Stimulated activated CD8-positive, alpha-beta memory T cell treated with anti-CD3 and anti-CD28 coated beads, Interleukin-4, amount 100 ng/mL, for 1 hour (primary cell): ENCODE results near the gene CLEC2L.

Experiments used
- DNase-seq, 2 donors: peaks; one replicate each; pipeline ENCODE4 v3.0.0-alpha.2; 2020; ENCODE audit warnings: low read depth in 2 of 2, low spot score in 1 of 2

CLEC2L gene

DNA sequence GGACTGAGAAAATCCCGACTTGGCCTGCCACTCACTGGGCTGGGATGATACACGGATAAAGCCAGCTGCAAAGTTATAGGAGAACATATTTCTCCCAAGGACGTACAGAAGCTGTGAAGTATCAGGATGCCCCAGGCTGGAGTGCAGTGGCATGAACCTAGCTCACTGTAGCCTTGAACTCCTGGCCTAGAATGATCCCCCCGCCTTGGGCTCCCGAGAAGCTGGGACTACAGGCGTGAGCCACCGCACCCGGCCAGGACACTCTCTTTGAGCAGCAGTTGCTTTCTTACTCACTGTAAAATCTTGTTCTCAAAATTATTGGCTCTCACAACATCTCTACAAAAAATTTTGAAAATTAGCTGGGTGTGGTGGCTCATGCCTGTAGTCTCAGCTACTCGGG lies 50.4 kb downstream of the CLEC2L start:
- no peak for DNase-seq

DNA sequence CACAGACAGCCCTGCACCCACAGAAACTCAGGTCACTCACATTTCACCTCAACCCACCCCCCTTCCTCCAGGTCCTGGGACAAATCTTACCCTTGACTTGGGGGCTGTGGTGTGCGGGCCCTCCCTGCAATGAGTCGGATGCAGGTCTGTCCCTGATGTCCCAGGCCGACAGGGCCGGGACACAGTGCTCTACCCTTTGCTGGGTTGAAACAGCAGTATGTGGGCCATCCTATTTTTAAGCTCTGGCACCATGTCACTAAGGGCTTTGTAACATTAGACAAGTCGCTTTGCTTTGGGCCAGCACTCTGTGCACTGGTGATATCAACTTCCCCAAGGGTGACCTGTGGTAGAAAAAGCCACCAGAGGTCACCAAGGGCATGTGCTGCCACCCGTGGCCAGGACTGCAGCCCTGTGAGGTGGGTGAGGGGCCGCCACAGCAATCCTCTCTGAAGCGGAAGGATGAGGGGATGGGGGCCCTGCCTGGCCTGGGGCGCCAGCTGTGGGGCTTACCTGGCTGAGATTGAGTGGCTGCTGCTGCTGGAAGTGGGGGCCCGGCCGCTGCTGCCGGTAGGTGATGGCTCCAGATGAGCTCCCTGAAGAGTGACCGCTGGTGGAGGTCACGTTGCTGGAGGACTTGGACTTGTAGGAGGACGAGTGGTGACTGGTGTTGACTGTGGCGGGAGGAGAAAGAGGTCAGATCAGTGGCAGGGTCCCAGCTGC lies 51.3 kb downstream of the CLEC2L start:
- DNase-seq = no peak

DNA sequence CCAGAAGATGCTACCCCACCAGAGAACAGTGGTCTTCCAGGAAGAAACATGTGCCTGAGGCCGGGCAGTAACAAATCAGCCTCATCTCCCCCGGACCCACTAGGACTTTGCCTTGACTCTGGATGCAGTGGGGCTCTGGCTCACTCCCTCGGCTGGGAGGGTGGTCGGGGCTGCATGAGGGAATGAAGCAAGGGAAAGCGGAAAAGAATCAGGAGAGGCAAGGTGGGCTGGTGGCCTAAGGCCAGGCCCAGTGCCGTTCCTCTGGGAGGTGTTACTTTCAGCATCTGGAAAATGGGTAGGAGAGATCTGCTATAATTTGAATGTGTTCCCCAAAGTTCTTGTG lies 51.8 kb downstream of the CLEC2L start:
- no peak for DNase-seq

DNA sequence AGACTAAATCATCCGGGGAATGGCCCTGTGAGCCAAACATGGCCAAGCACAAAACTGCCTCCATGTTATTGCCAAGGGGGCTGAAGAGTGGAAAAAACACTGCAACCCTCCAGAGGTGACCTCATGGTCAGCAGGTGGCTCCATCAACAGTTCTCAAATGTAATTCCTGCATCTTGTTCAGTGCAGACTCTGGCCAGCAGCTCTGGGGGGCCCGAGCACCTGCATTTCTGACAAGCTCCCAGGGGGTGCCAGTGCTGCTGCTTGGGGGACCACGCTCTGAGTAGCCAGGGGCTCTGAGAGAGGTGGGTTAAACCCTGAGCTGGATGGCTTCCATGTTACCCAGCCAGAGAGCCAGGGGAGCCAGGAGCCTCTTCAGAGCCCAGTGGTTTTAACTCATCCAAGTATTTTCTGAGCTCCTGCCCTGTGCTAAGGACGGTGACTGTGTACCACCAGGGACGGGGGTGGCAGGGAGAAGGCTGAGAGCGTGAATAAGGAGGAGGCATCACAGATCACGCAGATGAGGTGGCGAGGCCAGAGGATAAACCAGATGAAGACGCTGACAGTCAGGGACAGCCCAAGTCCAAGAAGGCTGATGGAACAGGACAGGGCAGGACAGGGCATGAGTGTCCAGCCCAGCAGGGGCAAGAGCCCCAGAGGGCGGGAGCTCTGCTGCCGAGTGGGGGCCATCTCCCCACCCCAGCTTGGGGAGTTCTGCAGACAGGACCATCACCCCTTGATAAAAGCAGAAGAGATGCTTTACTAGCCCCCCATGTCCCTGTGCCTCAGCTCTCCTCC lies 52.9 kb downstream of the CLEC2L start:
- no peak for DNase-seq

DNA sequence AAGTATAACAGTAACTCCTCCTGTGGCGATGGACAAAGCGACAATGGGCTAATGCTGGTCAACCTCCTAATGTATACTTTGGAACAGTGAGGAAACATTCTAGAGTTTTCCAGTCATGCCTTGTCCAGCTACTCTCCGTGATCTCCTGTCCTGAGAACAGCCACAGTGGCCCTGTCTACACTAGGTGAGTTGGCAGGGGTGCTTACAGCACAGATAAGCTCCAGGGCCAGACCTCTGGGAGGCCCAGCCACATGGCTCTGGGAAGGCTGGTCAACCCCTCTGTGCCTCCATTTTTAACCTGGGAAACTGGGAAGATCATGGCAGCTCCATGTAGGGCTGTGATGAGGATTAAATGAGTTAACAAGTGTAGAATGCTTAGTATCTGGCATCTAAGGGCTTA lies 57.0 kb downstream of the CLEC2L start:
- no peak for DNase-seq

DNA sequence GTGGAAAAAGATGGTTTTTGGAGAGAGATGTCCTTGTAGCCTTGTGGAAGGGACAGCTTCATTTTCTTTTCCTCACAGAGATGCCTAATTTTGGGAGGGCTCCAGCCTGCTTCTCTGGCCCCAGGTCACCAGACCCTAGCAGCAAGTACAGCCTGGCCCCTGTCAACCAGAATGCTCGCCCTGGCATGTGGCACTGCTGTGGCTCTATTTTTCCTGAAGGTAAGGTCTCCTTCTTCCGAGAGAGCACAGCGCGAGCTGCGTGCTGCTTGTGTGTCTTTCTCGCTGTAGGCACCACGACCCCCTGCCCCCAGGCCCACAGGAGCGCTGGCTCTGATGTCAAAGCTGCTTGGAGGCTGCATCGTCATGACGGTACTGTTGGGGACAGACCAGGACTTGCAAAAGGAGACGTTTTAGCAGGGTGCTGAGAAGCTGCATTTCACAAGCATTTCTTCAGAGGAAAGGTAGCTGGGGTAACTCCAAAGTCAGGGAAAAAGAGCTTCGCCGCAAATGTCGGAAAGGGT lies 58.7 kb downstream of the CLEC2L start:
- DNase-seq = no peak

DNA sequence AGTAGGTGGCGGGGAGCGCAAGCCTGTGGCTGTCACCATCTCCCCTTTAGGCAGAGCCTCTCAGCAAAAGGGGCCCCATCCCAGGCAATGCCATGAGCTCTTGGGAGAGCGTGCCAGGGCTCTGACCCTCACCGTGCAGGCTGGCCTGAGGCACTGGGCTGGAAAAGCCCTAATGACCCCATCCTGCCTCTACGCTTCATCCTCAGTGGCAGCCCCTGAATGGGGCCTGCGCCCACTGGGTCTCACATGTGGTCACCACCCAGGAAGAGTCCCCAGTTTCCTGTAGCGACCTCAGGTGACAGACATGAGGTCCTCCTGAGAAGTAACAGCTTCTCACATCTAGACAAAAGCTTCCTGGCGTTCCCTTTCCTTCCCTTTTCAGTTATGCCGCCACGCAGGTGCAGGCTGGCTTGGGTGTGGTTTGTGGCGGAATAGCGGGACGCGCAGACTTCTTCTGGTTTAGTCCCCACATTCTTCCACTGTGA lies 59.2 kb downstream of the CLEC2L start:
- no peak for DNase-seq

DNA sequence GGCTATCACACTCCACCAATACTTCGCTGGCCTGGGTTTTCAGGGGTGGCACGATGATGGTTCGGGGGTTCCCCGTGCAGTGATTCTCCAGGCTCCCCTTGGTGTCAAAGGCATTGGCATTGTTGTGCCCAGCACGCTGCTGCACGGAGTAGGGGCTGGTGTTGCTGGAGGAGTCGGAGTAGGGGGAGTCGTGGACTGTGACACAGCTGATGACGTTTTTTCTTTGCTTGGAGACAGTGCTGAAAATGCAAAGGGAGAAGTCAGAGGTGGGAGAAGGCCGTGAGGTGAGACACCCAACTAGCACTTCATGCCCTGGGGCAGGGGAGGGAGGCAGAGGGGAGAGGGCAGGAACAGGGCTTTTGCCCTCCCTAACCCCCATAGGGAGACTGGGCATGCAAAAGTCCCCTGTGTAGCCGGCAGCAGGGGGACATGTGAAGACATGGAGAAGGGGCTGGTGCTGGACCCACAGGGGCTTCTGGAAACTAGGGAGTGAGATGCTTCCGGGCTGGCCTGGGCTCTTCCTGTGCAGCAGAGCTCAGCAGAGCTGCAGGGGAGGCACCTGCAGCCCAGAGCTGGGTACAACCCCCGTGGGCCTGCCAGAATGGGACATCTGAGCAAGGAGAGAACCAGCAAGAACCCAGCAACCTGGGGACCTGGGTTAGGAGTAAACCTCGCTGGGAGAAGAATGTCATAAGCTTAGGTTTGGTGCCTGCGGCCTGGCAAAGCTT lies 60.5 kb downstream of the CLEC2L start:
- no peak for DNase-seq

DNA sequence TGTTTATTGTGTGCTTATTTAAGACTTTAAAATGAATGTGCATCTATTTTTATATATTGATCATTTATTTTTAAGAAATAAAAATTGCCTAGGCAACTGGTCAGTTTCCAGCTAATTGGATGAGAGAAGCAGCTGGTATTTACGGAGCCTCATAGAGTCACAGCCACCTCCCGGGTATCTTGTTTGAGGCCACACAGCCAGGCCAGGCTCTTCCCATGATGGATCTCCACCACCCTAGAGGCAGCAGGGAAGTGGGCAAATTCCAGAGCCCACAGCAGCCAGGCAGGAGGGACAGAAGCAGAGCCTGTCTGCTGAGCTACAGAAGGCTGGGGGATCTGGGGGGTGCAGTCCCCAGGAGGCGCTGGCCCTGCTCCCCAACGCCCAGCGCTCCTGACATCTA lies 61.6 kb downstream of the CLEC2L start:
- no peak for DNase-seq

DNA sequence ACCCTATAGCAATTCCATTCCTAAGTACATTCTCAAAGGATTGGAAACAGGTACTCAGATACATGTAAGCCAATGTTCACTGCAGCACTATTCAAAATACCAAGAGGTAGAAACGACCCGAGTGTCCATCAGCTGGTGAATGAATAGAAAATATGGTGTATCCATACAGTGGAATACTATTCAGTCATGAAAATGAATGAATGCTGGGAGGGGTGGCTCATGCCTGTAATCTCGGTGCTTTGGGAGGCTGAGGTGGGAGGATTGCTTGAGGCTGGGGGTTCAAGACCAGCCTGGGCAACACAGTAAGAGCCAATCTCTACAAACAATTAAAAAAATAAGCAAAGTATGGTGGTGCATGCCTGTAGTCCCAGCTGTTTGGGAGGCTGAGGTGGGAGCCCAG lies 62.8 kb downstream of the CLEC2L start:
- no peak for DNase-seq

DNA sequence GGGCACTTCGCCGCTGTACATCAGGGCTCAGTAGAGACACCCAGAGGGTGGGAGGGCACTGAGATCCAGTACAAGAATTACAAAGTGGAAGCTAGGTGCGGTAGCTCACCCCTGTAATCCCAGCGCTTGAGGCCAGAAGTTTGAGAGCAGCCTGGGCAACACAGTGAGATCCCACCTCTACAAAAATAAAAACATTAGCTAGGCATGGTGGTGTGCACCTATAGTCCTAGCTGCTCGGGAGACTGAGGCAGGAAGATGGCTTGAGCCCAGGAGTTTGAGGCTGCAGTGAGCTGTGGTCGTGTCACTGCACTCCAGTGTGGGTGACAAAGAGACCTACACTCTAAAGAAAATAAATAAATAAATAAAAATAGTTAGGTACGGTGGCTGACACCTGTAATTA lies 64.0 kb downstream of the CLEC2L start:
- no peak for DNase-seq

DNA sequence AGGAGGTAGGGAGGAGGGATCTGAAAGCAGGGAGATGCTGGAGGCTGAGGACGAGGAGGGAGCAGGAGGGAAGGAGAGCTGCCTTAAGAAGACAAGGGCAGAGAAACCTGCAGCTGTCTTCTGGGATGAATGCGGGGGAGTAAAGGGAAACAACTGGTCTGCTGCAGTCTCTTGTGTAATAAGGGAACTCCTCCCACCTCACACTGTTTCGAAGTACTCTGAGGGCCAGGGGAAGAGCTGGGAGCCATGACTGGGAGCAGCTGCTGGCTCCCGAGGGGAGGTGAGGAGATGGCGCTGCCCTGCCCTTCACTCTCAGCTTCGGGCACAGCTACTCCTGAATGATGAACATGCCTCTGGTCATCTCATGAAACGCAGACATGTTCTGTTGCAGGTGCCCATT lies 65.1 kb downstream of the CLEC2L start:
- DNase-seq = no peak

DNA sequence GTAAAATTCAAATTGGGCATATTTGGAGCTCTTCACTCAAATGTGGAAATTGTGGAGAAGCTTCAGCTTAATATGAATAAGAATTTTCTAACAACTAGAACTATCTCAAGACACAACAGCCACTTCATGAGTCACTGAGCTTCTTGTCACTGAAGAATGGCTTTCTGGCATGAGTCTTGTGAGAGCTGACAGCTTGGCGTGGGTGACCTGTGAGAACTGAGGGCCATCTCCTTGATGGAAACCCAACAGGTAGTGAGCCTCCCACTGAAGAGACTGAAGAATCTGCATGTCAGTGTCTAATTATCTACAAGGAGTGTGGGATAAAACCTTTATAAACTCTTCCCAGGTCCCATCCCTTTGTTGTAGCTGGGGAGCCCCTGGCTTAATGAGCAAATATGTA lies 66.0 kb downstream of the CLEC2L start:
- no peak for DNase-seq

DNA sequence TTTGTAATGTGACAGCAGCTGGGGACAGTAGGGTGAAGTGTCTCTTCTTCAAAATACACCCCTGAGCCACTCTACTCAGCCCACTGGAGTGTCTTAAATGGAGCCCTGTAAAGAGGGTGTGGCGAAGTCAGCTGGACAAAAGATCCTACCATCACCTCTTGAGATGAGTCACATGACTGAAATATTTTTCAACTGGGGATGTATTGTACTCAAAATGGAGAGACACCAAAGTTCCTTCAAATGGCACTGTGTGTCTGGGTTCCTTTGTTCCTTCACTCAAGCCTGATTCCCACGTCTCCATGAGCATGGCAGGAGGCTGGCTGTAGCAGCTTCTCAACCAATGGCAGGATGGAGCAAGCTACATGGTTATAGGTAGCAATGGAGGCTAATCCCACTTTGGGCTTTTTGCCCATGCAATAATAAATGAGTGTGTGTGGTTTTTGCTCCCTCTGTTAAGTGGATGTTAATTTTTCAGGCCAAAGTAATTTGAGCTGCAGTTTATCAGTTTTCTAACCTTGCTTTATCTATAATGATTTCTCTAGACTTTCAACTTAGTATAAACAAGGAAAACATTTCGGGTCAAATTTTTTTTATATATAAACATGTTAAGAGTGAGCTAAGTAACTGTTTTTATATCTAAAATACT lies 68.2 kb downstream of the CLEC2L start:
- no peak for DNase-seq

DNA sequence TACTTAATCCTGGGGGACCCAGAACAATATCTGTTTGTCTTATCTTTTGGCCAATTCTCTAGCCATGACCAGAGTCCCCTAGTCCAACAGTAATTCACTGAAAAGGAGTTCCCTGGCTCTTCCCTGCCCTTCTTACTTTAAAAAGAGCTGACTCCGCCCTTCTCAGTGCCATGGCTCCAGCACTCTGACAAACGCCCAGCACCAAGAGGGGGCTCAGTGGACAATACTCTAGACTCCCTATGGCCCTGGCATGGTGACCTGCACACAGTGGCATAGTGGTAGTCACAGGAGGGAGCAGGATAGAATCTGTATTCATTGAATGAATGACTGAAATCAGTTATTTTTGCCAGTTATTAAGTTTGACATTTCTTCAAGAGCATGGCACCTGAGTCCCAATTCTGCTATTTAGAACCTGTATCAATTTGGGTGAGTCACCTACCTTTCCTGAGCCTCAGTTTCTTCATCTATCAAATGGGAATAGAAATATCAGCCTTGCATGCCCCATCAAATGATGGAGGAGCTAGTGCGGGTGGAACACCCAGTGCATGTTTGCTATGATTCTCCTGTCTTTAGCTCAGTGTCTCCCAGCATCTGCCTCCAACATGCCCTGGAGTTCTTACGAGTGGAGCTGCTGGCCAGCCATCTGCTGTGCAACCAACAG lies 69.4 kb downstream of the CLEC2L start:
- no peak for DNase-seq

DNA sequence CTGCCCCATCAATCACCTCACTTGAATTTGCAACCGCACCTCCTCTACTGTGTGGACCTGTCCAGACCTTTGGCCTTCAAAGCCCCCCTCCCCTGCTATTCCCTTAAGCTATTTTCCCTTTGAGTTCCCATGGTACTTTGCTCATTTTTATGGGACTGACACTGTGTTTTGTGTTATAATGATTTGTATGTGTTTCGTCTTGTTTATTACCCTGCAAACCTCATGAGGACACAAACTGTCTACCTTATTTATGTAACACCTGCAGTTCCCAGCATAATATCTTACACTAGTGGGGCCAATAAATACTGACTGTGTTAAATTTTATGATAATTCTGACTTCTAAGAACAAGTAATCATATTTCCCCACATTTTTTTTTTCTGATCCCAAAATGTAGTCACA lies 70.6 kb downstream of the CLEC2L start:
- DNase-seq = no peak
